Lower leg skin (tissue), 3 donors: Measurements from ENCODE around the gene RPRM.

Experiments used
- POLR2A ChIP-seq, 2 donors: fragments of 450-650 bp; IDR thresholded peaks; one replicate each; pipeline ENCODE4 v1.6.1; 2016 to 2017; ENCODE audit warnings: antibody characterized with exemption in 2 of 2, mild to moderate bottlenecking in 1 of 2, moderate library complexity in 1 of 2
- TF ChIP-seq, protein P1 (sequence below), 3 donors: fragments of 450-650 bp; IDR thresholded peaks; one replicate each; pipeline ENCODE4 v1.5.1; 2016; ENCODE audit warnings: antibody characterized with exemption in 3 of 3, mild to moderate bottlenecking in 3 of 3, moderate library complexity in 2 of 3

DNA sequence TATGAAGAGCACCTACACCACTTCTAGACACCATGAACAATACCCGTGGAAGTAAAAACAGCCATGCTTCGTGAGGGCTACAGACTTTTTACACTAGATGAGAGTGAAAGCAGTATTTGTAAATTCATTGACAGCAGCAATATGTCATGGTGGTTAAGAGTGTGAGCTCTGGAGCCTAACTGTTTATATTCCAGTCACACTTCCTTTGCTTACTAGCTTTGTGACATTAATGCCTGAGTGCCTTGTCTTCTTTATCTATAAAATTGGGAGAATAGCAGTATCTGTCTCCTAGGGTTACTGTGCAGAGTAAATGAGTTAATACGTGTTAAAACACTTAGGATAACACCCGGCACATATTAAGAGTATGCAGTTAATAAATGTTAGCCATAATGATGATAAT is 33.8 kb upstream of the RPRM start:
- TF ChIP-seq, protein P1, sequence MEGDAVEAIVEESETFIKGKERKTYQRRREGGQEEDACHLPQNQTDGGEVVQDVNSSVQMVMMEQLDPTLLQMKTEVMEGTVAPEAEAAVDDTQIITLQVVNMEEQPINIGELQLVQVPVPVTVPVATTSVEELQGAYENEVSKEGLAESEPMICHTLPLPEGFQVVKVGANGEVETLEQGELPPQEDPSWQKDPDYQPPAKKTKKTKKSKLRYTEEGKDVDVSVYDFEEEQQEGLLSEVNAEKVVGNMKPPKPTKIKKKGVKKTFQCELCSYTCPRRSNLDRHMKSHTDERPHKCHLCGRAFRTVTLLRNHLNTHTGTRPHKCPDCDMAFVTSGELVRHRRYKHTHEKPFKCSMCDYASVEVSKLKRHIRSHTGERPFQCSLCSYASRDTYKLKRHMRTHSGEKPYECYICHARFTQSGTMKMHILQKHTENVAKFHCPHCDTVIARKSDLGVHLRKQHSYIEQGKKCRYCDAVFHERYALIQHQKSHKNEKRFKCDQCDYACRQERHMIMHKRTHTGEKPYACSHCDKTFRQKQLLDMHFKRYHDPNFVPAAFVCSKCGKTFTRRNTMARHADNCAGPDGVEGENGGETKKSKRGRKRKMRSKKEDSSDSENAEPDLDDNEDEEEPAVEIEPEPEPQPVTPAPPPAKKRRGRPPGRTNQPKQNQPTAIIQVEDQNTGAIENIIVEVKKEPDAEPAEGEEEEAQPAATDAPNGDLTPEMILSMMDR (IDR thresholded peaks at IDR 0.05) = no peak
- TF ChIP-seq POLR2A (IDR thresholded peaks at IDR 0.05) = no peak
